ENCODE data around the gene MT1A.
A peak's percentile ranks its signal among the peaks of the same experiment; 100 is the strongest.

The MT1A gene

DNA sequence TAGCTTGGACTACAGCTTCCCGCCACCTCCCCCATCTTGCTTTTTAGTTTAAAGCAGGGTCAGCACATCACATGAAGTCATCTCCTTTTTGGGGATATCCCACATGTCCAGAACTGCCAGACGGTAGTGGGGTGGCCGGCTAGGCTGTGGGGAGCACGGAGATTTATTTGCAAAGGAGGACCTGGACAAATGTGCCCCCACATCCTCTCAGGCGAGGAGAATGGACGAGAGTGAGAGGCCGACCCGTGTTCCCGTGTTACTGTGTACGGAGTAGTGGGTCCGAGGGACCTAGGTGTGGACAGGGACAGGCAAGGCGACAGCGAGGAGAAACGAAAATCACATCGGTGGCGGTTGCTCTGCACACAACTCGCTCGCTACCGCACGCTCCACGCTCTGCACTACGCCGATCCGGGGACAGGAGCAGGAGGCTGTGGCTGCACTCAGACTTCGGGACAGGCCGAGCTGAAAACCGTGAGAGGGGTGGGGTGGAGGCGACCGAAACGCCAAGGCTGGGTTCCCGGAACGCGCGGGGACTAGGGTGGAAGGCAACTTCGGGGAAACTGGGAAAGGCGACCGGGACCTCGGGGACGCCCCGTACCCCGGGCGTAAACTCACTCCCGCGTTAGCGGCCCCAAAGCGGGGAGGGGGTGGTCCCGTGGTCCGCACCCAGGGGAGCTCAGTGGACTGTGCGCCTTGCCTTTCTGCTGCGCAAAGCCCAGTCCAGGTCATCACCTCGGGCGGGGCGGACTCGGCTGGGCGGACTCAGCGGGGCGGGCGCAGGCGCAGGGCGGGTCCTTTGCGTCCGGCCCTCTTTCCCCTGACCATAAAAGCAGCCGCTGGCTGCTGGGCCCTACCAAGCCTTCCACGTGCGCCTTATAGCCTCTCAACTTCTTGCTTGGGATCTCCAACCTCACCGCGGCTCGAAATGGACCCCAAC, at the start of gene MT1A:
Gene MT1A, plus strand, starts transcription at position 853 of the 937 bp plus-strand sequence. Its CDS starts 73 bp downstream, at position 926.
- DNase-seq, result no peak

- no peak for DNase-seq
These were observed 49.7 kb upstream of the MT1A start for GRCh38 chr16:56588781-56589140.

DNA sequence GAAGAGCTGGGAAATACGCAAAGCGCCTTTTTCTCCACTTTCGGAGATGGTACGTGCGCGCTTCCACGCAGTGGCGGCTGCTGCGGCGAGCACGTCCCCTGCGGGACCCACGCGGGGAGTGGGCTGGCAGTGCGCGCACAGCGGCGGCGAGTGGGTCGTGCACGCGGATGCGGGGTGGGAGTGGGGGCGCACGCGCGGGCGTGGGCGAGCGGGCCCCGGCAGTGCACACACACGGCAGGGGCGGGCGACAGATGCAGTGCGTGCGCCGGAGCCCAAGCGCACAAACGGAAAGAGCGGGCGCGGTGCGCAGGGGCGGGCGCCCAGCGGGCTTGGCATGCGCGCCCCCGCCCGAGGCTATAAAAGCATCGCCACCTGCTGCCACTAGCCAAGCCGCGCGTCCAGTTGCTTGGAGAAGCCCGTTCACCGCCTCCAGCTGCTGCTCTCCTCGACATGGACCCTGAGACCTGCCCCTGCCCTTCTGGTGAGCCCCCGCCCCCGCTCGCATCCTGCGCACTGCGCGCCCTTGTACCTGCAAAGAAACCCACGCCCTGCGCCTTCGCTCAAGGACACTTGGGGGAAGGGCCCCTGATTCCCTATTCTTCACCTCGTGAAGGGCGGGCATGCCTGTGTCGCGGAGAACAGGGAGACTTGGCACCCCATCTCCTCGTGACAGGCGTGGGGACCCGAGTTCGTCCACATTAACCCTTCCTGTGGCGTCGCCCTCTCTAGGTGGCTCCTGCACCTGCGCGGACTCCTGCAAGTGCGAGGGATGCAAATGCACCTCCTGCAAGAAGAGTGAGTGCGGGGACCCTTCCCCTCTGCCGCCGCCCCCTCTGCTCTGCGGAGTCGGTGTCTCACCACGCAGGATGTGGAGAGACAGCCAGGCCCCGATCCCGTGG, 49.1 kb upstream of the MT1A start, which contains the start of gene MT3:
Gene MT3, plus strand, starts transcription at position 388 of the 899 bp plus-strand sequence. Its CDS starts 63 bp downstream, at position 451.
- DNase-seq, result peak; percentile 31 to 55

GRCh38 chr16:56591377-56592060, 46.9 kb upstream of the MT1A start:
- DNase-seq, result no peak

DNA sequence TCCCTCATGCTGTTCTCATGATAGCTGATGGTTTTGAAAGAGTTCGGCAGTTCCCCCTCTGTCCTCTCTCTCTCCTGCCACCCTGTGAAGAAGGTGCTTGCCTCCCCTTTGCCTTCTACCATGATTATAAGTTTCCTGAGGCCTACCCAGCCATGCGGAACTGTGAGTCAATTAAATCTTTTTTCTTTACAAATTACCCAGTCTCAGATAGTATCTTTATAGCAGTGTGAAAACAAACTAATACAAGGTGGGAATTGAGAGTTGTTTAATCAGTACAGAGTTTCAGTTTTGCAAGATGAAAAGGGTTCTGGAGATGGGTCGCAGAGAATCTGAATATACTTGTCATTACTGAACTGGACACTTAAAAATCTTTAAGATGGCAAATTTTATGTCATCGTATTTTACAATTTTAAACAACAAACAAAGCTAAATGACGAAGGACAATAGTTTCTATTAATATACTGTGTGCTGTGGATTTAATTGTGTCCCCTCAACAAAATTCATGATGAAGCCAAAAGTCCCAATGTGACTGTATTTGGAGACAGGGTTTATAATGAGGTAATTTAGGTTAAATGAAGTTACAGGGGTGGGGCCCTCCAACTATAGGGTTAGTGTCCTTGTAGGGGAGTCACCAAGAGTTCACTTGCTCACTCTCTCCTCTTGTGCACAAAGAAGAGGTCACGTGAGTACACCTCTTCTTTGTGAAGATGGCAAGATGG, 44.7 kb upstream of the MT1A start:
- no peak for DNase-seq

DNA sequence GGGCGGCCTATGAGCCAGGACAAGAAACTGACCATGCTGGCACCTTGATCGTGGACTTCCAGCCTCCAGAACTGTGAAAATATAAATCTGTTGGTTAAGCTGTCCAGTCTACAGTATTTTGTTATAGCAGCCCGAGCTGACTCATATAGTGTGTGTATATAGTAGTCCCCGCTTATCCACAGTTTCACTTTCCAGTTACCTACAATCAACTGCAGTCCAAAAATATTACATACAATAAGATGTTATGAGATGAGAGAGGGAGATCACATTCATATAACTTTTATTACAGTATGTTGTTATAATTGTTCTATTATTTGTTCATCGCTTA, 44.2 kb upstream of the MT1A start:
- no peak for DNase-seq

- no peak for DNase-seq
These were observed 38.0 kb upstream of the MT1A start for GRCh38 chr16:56600398-56600999.

GRCh38 chr16:56601325-56601724, 37.1 kb upstream of the MT1A start:
- no peak for DNase-seq

GRCh38 chr16:56603589-56603988, 34.9 kb upstream of the MT1A start:
- peak in 1 of 2 experiments; percentile 14 for DNase-seq

- DNase-seq, result no peak
These were observed 33.5 kb upstream of the MT1A start for GRCh38 chr16:56604966-56605365.

DNA sequence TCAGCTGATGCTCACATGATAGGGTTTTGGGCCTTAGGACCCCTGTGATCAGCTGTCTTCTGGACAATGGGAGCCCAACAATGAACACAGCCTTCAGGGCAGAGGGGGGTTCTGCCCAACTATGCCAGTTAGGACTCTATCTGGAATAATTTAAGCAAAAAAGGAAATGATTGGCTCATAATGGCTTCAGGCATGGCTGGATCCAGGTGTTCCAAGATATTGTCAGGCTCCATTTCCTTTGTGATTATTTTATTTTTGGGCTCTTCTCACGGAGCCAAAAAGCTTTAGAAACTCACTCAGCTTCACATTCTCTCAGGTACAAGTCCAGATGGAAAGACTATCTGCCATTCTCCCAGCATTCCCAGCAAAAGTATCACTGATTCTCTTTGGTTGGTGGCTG, 33.0 kb upstream of the MT1A start:
- no peak for DNase-seq

- DNase-seq, result no peak
These were observed 32.4 kb upstream of the MT1A start for GRCh38 chr16:56606071-56606475.

GRCh38 chr16:56606476-56607108, 31.9 kb upstream of the MT1A start:
- DNase-seq, result no peak

DNA sequence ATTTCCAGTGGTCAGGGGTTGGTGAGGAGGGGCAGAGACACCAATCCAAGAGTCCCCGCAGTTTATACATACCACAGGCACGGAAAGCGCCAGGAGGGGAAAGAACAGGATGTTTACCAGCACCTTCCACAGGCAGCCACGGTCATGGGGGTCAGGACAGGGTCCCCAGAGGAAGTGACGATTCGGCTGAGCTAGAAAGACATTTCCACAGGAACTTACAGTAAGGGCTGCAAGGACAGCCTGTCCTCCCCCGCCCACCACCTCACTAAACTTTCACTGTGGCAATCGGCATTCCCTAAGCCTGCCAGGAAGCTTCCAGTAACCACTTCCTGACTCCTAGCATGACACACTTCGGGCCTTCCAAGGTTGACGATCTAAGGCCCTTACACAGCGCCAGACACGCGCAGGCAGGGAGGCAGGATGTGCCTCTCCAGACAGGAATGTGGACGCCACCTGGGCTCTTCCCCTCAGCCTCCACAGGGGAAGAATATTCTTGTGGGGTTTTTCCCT, 31.3 kb upstream of the MT1A start:
- DNase-seq, result no peak

- no peak for DNase-seq
These were observed 30.8 kb upstream of the MT1A start for GRCh38 chr16:56607675-56608042.

DNA sequence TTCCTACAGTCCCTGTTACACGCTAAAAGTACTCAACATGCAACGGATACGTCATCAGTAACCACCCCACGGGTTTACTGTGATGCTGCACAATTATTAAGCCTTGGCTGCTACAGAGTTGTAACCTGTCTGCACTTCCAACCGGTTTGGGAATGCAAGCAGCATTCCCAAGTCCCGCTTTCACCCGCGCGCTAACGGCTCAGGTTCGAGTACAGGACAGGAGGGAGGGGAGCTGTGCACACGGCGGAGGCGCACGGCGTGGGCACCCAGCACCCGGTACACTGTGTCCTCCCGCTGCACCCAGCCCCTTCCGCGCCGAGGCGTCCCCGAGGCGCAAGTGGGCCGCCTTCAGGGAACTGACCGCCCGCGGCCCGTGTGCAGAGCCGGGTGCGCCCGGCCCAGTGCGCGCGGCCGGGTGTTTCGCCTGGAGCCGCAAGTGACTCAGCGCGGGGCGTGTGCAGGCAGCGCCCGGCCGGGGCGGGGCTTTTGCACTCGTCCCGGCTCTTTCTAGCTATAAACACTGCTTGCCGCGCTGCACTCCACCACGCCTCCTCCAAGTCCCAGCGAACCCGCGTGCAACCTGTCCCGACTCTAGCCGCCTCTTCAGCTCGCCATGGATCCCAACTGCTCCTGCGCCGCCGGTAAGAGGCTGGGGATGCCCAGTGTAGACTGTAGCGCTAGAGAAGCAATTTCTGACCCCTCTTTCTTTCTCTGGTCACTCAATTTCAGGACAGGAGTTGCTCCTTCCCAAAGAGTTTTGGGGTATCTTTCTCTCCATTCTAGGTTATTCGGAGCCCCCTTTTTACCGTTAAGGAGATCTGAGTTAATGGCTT, 30.2 kb upstream of the MT1A start, which contains the start of gene MT2A:
Gene MT2A, plus strand, starts transcription at position 542 of the 833 bp plus-strand sequence. Its CDS starts 72 bp downstream, at position 614.
- peak; percentile 85 to 88 for DNase-seq

DNA sequence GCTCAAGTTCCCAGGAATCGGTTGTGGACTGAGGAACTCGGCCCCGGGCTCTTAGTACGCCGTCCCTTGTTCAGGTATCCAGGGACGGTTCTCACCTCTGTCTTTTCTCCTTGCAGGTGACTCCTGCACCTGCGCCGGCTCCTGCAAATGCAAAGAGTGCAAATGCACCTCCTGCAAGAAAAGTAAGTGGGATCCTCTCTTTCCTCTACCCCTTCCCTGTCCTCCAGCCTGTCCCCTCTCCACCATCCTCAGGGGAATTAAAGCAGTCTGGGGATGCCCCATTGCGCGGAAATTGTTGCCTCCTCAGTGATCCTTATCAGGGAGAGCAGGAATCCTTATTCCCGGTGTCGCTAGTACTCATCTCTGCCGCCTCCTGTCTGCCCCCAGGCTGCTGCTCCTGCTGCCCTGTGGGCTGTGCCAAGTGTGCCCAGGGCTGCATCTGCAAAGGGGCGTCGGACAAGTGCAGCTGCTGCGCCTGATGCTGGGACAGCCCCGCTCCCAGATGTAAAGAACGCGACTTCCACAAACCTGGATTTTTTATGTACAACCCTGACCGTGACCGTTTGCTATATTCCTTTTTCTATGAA, 29.5 kb upstream of the MT1A start:
- DNase-seq, result no peak

DNA sequence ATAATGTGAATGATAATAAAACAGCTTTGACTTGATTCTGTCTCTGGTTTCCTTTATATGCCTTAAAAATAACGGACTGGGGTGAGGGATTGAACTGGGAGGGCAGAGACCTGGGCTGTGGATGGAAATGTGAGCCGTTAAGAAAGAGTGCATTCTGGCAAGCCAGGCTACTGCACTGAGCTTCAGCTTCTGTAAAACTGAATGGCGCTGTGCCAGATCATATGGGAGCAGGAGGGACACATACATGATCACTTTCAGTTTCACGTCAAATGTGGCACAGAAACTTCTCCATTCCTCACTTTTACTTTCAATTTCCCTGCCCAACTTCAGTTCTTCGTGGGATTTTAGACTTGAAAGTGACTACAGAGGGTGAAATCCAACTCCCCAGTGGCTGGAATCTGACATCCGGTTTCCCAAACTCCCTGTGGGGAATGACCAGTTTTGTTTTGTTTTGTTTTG, 29.0 kb upstream of the MT1A start:
- DNase-seq, result peak; percentile 52 to 77

- peak; percentile 62 to 86 for DNase-seq
These were observed 28.4 kb upstream of the MT1A start for GRCh38 chr16:56610017-56610608.

All from stimulated activated CD4-positive, alpha-beta T cell treated with anti-CD3 and anti-CD28 coated beads, Interleukin-4, amount 100 ng/mL, for 4 hours (primary cell).